Osteoblast (primary cell): Measurements from ENCODE around the gene RGS19. TPM values are rescaled to one million over a fixed set of nuclear protein-coding genes. Genes with fewer than 3 reads are reported as not detected.

Experiments
- DNase-seq: peaks from one replicate; pipeline ENCODE4 v3.0.0; 2011; ENCODE audit warnings: low spot score, mixed read lengths; ENCODE audit not compliant: insufficient read length; ENCODE audit errors: missing footprints
- H2AFZ ChIP-seq: 2 replicates; pipeline ENCODE4 v1.6.0; 2011; ENCODE audit warnings: mild to moderate bottlenecking, low read length
- H3K27ac ChIP-seq: 2 replicates; pipeline ENCODE4 v1.5.1; 2011; ENCODE audit warnings: mild to moderate bottlenecking, low read depth, low read length, moderate library complexity
- H3K27me3 ChIP-seq: 2 replicates; pipeline ENCODE4 v1.6.0; 2012; ENCODE audit warnings: mild to moderate bottlenecking, control low read depth, inconsistent platforms, low read length, moderate library complexity; ENCODE audit not compliant: insufficient read depth
- H3K36me3 ChIP-seq: 2 replicates; pipeline ENCODE4 v1.5.1; 2011; ENCODE audit warnings: mild to moderate bottlenecking, low read length, control low read depth, moderate library complexity; ENCODE audit not compliant: insufficient read depth
- H3K4me1 ChIP-seq: 2 replicates; pipeline ENCODE4 v1.5.1; 2011; ENCODE audit warnings: mild to moderate bottlenecking, low read length, control low read depth, moderate library complexity; ENCODE audit not compliant: insufficient read depth
- H3K4me2 ChIP-seq: 2 replicates; pipeline ENCODE4 v1.6.0; 2011; ENCODE audit warnings: mild to moderate bottlenecking, low read length; ENCODE audit not compliant: insufficient read depth
- H3K4me3 ChIP-seq: fragments of 200-600 bp; sonication (generic); 3 replicates; pipeline ENCODE4 v1.5.1; 2012; ENCODE audit warnings: mild to moderate bottlenecking, low read length, inconsistent platforms; ENCODE audit not compliant: insufficient read depth
- H3K79me2 ChIP-seq: 2 replicates; pipeline ENCODE4 v1.6.0; 2012; ENCODE audit warnings: mild to moderate bottlenecking, low read length, control low read depth, inconsistent platforms; ENCODE audit not compliant: insufficient read depth
- H3K9me3 ChIP-seq: 2 replicates; pipeline ENCODE4 v1.5.1; 2011; ENCODE audit warnings: low read depth, low read length, control low read depth
- H4K20me1 ChIP-seq: 2 replicates; pipeline ENCODE4 v1.6.0; 2012; ENCODE audit warnings: mild to moderate bottlenecking, low read length, control low read depth; ENCODE audit not compliant: insufficient read depth
- CTCF ChIP-seq: IDR thresholded peaks from 2 replicates; pipeline ENCODE4 v1.5.1; 2011; ENCODE audit warnings: mild to moderate bottlenecking, low read depth, low read length, moderate library complexity; ENCODE audit errors: extremely low read depth
- total RNA-seq: library from RNA; depleted of rRNA; stranded (reverse); fragments of >200 nt; gene quantifications from 2 replicates; pipeline ENCODE4 v1.2.3, GENCODE V29; 2012

Gene RGS19
- total RNA-seq, 1 donor, result 6.9 TPM

- H3K9me3 ChIP-seq, result no peaks in the 10 kb centered on the region
- H3K79me2 ChIP-seq, result no peaks in the 10 kb centered on the region
- no peak for DNase-seq
- no peak for TF ChIP-seq CTCF
- no peak overlapping the region for H3K4me3 ChIP-seq
- peaks cover 15% of the 10 kb centered on the region for H3K4me1 ChIP-seq
- peaks cover 40% of the 10 kb centered on the region for H3K27me3 ChIP-seq
- H3K4me2 ChIP-seq, result peak overlapping the region; percentile 61
- H4K20me1 ChIP-seq, result peaks cover 8% of the 10 kb centered on the region
- H2AFZ ChIP-seq, result no peak overlapping the region
- H3K36me3 ChIP-seq, result no peaks in the 10 kb centered on the region
- no peak overlapping the region for H3K27ac ChIP-seq
Observed at GRCh38 chr20:64082820-64083377, 3.6 kb upstream of the RGS19 start.

DNA sequence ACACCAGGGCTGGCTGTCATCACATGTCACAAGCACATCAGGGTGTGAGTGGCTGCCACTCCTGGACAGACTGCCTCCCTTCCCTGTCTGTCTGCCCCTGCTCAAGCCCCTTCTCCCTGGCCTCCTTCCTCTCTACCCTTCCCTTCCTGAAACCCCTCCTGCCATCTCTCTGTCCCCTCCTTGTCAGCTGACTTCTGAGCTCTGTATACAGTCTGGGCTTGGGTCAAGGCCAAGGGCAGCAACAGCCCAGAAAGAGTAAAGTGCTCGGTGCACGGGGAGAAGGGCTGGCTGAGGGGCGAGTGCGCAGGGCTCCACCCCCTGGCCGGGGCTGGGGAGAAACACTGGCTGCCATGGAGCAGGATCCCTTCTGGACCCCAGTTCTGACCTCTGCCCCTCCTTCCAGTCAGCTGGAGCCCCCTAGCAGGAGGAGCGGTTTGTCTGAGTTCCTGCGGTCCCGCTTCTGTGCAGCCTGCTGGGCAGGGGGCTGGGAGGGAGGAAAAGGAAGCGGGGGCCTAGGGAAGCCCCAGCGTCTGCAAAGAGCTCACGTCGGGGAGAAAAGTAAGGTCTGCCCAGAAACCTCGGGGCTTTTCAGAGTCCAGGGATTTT, 2.9 kb upstream of the RGS19 start:
- no peak for TF ChIP-seq CTCF

DNA sequence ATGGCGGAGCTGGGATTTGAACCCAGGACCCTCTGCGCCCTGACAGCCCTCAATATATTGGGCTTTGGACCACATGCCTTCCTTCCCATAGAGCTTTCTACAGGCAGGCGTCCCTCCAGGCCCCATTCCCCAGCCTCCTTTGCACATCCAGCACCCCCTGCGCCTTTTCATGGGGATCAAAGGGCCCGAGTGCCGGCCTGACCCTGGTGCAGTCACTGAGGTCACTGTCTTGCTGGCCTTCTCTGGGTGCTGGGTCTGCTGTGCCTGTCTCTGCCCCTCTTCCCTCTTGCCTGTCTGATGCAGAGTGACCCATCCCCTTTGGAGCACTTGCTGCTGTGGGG, 2.3 kb upstream of the RGS19 start:
- no peak for TF ChIP-seq CTCF
- H3K27ac ChIP-seq, result no peak overlapping the region
- peaks cover 11% of the 10 kb centered on the region for H4K20me1 ChIP-seq
- H3K79me2 ChIP-seq, result no peaks in the 10 kb centered on the region
- no peak for DNase-seq
- H3K9me3 ChIP-seq, result no peaks in the 10 kb centered on the region
- no peaks in the 10 kb centered on the region for H3K36me3 ChIP-seq
- H3K27me3 ChIP-seq, result peaks cover 37% of the 10 kb centered on the region
- no peak overlapping the region for H3K4me2 ChIP-seq
- H2AFZ ChIP-seq, result no peak overlapping the region
- no peak overlapping the region for H3K4me3 ChIP-seq
- H3K4me1 ChIP-seq, result peaks cover 15% of the 10 kb centered on the region

More for the DNA sequence above, 2.9 kb upstream of the RGS19 start:
- no peak for DNase-seq
- peaks cover 37% of the 10 kb centered on the region for H3K27me3 ChIP-seq
- H3K79me2 ChIP-seq, result no peaks in the 10 kb centered on the region
- H3K27ac ChIP-seq, result no peak overlapping the region
- peaks cover 15% of the 10 kb centered on the region for H3K4me1 ChIP-seq
- H4K20me1 ChIP-seq, result peaks cover 11% of the 10 kb centered on the region
- H3K36me3 ChIP-seq, result no peaks in the 10 kb centered on the region
- H2AFZ ChIP-seq, result no peak overlapping the region
- no peak overlapping the region for H3K4me2 ChIP-seq
- no peaks in the 10 kb centered on the region for H3K9me3 ChIP-seq
- H3K4me3 ChIP-seq, result no peak overlapping the region

DNA sequence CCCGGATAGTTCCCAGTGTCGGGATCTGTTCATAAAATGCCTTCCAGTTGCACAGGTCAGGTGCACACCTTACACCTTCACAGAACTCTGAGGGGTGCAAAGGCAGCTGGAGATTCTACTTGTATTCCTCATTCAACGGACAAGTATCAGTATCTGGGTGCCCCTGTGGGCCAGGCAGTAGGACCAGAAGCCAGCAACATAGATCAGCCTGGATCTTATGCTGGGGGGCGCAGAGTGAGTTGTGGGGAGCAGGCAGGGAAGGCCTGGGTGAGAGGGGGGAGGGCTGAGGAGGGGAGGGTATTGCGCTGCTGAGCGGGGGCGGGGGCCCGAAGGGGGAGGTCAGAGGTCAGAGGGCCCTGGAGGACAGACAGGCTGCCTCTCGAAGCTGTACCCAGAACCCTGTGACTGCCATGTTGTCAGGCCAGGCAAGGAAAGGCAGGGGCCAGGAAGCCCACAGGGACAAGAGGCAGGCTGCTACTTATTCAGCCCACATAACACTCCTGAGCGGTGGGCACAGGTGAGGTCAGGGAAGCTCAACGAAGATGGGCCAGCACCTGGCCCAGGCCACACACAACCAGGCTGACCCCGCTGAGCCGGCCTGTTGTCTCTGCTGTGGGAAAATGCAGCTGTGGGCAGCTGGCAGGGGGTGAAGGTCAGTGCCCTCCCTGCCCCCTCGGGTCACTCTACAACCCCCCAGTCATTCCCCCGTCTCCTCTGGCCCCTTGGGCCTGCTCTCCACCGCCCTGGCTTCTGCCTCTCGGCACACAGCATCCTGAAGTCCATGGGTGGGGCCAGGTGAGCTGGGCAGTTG, 1.7 kb upstream of the RGS19 start:
- no peak overlapping the region for H2AFZ ChIP-seq
- H3K4me1 ChIP-seq, result peaks cover 15% of the 10 kb centered on the region
- no peak overlapping the region for H3K27ac ChIP-seq
- H3K4me3 ChIP-seq, result no peak overlapping the region
- peaks cover 32% of the 10 kb centered on the region for H3K27me3 ChIP-seq
- DNase-seq, result no peak
- no peaks in the 10 kb centered on the region for H3K36me3 ChIP-seq
- no peak for TF ChIP-seq CTCF
- no peak overlapping the region for H3K4me2 ChIP-seq
- no peaks in the 10 kb centered on the region for H3K79me2 ChIP-seq
- no peaks in the 10 kb centered on the region for H3K9me3 ChIP-seq
- H4K20me1 ChIP-seq, result peaks cover 11% of the 10 kb centered on the region
